Stimulated activated CD8-positive, alpha-beta memory T cell treated with anti-CD3 and anti-CD28 coated beads, Interleukin-12 subunit alpha, Interleukin-12 subunit beta, amount 100 ng/mL, for 24 hours (primary cell): ENCODE results near the gene UBE2D2.

ENCODE experiments used
- DNase-seq: peaks from one replicate; pipeline ENCODE4 v3.0.0-alpha.2; 2020; ENCODE audit errors: extremely low read depth

The UBE2D2 gene

DNA sequence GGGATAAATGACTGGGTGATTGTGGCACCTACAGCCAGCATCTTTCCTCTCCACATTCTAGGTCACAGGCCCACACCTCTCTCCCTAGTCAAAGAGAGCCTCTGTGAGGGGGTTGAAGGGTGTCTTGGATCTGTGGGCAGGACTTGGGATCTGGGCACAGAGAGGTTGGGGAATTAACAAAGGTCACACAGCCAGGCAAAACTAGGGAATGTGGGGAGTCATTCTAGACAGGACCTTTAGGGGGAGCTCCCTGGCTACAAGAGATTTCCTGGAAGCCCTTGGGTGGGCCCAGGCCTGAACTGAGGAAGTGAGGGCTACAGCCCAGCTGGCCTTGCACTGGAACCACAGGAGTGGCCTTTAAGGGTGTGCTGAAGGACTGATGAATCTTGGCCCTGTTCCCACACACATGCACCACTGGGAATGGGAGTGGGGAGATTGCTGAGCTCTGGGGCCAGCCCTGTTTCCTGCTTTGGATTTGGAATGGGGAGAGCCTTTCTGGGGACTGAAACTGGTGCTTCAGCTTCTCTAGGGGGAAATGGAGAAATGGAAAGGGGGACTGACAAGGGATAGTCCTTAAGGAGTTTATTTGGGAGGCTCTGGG is 74.6 kb downstream of the UBE2D2 start:
- DNase-seq = no peak

DNA sequence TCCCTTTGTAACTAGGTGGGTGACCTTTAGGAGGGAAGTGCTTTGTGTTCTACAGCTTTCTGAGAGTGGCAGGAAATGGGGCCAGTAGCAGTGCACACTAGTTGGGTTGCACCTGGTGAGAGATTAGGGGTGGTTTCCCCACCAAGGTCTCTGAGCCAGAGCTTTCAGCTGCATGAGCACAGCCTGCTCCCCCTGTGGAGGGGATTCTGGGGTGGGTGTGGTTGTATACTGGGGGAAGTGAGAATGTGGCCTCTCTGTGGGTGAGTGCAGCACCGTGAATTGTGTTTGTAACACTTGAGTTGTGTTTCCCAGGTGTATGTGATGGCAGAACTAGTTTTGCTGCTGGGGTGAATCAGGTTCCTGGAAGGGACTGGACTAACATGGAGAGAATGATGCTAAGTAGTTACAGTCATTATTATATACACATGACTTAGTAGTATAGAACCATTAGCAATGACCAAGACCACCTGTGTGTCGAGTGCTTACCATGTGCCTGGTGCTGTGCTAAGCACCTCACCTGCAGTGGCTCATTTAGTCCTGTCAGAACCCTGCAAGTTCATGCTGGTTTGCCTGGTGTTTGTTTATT is 75.2 kb downstream of the UBE2D2 start:
- DNase-seq = no peak

DNA sequence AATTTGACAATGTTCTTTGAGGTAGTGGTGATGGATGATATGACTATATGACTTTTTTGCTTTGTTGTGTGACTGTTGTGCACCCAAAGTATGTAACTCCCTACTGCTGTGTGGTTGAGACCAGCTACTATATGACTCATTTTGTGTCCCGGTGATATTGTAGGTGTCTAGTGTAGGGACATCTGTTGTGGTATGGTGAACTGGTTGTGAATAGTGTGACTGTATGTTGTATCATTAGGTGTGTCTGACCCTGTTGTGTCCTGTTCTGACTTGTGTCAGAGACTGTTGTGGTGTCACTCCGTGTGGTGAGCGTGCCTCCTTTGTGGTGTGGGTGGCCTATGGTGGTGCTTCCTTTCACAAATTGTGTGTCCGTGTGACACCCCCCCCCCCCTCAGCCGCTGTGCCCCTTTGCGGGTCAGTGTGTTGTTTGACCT is 75.9 kb downstream of the UBE2D2 start:
- DNase-seq = no peak

DNA sequence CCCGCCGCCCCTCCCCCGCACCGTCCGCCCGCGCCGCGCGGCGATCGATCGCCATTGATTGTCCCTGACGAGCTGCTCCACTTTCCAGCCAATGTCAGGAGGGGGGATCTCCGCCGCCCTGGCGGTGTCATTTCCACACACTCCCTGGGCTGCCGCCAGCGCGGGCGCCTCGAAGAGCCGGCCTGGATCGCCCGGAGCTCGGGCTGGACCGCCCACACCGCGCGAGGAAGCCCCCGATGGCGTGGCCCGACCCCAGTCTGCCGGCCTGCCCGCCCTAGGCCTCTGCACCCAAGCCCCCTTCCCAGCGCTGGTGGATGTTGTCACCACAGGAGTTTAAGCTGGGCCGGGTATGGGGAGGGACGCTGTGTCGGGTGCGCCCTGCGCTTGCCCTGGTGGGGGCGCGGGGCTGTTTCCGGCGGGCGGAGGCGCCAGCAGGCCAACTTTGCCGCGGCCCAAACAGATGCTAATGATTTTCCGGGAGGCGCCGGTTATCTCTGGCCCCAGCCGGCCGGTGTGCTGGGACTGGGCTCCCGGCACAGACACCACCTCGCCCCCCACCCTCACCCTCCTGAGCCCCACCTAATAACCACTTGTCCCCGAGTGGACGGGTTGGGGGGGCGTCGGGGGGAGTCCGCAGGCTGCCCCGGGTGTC is 76.4 kb downstream of the UBE2D2 start:
- no peak for DNase-seq

DNA sequence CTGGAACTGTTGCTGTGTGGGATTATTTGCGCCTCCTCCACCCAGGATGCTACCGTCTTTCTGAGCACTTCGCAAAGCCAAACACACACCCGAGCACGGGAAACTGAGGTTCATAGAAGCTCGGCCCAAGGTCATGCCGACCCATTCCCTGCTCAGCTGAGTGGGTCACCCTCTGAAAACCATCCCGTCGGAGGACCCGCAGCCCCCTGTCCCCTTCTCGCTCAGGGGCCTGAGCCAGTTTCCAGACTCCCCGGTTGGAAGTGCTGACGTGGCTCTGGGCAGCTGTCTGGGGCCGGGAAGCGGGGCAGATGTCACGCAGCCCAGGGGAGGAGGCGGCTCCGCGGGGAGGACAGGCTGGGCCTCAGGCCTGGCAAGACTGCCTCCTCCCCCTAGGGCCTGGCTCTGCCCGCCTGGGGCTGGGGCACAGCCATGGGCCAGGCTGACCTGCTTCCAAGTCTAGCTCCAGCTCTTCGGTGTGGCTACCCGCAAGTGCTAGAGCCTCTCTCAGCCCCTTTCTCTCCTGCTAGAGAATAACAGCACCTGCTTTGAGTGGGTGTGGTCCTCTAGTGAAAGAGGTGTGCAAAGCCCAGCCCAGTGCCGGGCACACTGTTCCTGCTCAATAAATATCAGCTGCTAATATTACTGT is 77.1 kb downstream of the UBE2D2 start:
- no peak for DNase-seq

DNA sequence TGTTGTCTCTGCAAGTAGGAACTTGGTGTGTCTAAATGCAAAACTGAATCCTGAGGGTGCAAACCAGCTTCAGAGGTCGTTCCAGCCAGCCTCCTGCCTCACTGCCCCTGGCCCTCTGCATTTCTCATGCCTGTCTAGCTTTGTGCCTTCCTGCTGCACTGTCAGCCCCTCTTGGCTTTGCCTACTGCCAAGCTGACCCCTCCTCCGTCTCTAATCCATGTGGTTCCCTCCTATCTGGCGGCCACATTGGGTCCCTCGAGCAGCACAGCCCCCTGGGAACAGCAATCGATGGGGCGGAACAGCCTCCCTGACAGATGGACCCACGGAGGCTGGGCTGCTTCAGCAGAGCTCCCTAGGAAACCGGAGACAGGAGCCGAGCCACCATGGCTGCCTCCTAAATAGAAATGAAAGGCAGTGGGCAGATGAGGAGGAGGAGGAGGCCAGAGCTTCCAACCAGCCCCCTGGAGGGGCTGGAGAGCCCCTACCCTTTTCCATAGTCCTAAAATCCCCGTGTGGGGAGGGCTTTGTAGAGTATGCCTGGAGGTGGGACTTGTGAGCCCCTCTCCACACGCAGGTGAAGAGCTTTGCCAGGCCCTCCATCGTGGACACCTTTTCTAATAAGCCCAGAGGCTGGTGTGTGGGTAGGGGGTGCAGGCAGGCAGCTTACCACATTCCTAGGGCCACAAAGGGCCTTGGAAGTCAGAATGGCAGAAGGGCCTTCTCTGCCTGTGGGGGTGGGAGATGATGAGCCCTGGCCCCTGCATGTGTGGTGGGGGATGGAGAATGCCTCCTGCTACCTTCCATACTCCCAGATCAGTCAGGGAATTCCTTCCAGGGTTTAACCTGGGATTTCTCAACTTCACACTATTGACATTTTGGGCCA is 77.8 kb downstream of the UBE2D2 start:
- DNase-seq = no peak

DNA sequence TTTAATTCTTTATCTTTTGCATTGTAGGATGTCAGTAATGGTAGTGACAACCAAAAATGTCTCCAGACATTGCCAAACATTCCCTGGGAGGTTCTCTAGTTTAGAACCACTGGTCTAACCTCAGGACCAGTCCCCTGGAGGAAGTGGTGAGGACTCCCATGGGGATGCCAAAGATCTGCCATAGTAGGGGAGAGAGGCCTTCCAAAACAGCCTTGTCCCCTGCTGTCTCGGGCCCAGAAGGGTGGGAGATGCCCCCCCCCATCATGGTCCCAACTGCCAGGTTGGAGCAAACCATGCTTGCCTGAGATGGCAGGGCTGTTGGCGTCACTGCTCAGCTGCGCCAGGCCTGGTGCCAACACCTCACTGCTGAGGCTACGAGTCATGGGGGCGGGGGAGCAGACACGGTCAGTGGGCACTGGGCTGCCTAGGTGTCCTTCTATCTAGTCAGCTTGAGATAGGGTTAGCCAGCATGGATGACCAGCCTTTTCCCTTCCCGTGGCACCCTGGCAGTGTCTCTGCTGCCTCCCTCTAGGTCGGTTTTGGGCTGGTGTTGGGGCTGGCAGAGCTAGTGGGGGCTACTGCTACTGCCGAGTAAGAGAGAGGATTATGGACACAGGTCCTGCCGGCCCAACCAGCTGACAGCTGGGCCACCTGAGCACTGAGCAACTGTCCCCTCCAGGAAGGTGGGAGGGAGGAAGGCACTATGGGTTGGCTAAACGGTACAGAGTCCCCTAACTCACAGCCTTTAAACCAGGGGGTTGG is 78.7 kb downstream of the UBE2D2 start:
- DNase-seq = no peak

DNA sequence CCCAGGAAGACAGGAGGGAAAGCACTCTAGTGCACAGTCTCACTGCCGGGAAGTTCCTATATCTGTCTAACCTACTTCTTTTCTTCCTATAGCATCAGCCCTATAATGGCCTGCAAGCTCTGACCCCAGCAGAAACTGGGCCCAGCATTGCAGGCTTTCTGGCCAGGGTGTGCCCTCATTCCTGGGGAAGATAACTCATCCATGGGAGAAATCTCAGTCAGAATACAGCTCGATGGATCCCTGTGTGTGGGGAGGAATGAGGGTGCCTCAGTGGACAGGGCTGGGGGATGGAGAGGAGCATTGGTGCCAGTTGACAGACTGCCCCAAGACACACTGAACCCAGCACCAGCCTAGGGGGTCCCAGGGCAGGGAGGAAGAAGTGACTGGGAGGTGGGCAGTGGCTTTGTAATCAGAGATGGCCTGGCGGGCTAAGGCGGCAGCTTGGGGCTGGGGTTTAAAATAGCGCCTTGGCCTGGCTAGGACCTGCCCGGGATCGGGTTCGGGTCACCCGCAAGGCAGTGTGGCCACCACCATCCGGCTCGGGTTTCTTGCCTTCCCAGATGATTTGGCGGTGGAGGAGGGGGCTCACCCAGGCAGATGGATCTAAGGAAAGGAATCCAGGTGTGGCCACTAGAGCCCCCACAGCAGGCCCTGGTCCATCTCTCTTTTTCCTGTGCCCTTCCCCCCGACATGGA is 79.4 kb downstream of the UBE2D2 start:
- DNase-seq = no peak

DNA sequence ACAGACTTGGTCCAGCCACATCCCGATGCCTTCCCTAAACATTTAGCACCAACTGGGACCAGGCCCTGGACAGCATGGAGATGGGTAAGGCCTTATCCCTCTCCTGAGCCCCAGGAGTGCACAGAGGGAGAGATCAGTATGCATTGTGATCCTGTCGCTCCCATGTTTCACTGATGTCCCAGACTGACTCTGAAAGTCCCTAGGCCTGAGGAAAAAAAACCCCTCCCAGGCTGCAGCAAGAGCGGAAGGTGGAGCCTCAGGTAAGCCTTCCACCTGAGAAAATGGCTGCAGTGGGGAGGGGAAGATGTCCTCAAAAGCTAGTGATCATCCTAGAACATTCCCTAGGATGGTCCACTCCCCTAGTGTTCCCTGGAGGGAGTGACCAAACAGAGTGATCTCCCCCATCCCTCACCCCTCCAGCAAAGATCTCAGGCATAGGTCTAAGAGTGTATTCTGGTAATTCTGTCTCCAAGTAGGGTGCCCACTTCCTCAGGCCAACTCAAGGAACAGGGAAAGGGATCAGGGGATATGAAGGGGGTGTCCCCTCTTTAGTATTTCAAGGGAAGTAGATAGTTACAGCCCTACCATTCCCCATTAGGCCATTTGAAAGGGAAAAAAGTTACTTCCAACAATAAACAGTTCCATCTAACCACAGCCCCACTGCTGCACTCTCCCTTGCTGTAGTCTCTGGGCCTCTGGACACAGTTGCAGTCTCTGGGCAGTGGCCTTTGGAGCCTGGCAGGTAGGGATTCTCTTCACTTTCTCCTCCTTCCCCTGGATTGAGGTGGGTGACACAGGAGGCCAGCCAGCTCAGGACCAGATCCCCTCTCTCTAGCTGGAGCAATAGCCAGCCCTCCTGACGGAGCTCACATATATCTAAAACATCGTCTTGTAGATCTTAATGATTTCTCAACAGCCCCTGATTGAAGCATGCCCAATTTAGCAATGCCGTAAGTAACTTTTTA is 80.3 kb downstream of the UBE2D2 start:
- DNase-seq = no peak

DNA sequence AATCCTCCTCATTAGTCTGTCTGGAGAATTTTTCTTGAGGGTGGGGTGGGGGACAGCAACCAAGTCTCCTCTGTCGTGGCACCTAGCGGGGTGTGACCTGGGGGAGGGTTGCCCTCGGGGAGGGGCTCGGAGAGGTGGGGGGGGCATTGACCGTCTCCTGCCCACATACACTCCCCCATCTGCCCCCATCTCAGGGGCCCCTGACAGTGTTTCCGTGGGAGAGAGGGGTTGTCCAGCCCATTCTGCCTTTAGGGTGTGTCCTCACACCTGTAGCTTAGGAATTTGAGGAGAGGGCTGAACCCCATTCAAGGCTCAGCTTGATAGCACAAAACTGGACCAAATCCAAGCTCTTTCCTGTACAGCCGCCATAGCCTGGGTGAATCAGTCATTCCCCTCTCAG is 81.1 kb downstream of the UBE2D2 start:
- DNase-seq = no peak

DNA sequence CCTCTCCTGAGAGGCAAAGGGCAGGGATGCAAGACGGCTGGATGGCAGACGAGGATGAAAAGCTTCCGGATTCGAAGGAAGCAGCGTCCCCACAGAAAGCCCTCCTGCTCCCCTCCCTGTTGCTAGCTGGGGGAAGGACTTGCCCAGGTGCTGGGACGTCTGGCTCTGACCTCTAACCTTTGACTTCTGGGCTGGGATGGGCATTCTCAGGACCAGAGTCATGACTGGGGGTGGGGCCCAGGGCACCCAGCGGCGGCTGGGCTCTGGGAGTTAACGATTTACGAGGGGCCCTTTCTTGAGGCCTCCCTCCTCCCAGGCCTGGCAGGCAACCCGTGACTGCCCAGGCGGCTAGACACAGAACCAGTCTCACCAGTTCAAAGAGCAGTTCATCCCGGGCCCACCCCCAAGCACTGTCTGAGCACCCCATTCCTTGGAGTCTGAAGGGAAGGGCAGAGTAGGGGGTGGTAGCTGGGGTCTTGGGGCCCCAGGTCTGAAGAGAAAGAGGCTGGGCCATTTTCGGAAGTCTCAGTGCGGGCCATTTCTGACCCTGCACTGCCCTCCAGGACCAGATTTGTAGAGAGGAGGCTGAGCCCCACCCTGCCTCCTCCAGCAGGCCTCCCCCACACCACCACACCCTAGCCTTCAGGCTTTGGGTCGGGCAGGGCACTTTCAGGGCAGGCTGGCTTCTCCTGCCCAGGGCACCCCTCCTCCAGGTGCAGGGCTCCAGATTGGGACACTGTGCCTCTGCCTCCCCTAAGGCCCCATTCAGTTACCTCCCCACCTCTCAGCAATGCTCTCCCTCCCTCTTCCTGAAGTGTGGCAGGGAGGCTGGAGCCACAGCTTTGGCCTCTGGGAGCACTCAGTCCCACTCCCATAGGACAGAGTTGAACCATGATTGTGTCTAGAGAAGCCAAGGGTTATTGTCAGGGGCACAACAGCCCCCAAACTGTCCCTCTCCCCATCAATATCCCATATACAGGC is 82.0 kb downstream of the UBE2D2 start:
- DNase-seq = no peak

DNA sequence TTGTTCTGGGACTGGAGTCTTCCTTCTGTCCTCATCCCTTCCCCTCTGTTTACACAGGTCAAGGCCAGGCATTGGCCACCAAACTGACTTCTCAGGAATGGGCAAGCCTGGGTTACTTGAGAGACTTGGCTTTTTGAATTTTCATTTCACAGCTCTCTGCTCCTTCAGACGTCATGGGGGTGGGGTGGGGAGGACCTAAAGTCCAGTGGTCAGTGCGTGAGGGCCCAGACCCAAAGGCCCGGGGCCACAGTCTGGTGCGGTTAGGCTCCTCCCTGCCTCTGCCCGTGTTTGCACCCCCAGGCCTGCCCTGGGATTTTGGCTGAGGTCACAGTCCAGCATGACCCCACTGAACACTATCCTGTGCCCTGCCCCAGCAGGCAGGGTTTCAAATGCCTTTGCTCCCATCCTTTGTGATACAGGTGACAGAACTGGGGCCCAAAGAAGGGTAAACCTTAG is 82.9 kb downstream of the UBE2D2 start:
- no peak for DNase-seq

DNA sequence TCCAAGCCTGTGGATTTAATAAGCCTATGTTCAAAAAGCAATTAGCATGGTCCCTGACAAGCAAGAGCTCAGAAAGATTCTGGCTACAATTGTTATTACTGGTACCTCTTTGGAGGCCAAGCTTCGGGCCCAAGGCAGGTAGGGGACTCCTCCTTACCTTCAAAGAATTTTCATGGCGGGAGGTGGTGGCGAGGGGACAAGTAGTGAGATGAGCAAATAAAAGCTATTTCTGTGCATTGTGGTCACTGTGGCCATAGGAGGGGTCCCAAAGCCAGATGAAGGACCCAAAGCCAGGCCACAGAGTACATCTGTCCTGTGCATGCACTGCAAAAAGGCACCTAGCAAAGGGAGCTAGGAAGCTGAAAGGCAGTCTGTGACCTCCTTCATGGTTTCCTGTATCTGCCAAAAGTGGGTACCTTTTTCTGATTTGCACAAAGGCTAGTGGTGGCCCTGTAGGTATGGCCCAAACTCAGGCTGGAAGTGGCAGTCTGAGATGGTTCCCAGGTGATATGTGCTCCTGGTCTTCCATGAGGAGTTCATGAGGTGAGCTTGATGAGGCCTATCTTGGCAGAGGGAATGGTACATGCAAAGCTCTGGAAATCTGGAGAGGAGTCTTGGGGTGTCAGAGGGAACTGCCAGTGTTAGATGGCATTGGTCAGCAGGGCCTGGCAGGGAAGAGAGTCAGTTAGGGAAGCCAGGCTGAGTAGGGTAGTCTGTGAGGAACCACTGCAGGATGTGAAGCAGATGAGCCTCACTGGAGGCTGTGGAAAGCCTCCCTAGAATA is 83.7 kb downstream of the UBE2D2 start:
- DNase-seq = no peak

DNA sequence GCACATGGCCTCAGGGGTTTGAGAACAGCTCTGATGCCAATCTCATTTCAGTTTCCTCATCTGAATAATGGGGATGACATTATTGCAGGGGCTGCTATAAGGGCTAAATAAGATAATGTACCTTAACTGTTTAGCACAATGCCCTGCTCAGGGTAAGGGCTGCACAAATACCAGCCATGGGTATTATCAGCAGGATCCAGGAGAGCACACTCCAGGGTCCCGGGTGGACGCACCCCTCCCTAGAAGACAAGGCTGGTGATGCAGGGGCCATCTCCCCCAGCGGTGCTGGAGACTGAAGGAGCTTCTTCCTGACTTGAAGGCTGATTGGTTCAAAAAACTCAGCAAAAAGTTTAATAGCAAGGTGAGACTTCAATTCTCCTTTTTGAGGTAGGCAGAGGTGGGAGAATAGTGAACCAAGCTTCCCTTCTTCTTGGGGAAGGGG is 84.3 kb downstream of the UBE2D2 start:
- no peak for DNase-seq

DNA sequence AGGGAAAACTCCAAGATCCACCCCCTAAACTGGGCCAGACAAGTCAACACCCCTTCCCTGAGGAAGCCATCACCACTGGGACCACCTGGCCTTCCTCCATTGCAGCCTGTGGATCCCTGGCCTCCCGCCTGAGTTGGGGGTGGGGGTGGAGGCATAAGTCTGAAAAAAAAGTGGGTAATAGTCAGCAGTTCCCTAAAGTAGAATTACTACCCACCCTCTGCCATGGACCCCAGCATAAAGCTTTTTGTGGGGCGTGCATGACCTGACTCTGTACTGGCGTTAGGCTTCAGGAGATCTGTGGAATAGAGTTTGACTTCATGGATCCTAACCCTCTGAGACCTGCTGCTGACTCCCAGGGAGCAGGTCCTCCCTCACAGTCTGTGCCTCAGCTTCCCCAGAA is 85.0 kb downstream of the UBE2D2 start:
- no peak for DNase-seq

DNA sequence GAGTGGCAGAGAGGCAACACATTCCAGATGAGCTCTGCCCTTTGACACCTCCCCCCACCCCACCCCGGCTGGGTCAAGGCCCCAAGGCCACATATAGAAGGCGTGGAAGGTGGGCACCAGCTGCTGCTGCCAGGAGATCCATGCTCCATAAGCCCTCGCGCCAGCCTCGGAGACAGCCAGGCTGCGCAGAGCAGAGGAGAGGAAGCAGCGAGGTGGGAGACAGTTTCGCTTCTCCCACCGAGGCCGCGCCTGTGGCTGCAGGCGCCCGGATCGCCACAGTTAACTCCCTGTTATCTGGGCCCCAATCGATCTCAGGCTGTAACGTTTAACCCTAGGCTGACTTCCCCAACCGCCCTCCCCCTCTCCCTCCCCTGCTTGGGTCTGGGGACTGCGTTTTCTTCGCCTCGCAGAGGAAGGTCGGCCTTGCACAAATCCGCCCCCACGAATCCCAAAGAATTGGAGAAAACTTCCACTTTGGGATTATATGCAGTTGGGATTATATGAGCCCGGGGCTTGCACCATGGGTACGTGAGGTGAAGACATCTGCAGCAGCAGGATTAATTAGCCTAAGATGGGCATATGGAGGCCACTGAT is 85.9 kb downstream of the UBE2D2 start:
- no peak for DNase-seq
